ENCODE data around the gene ZNF629.
A peak's percentile ranks its signal among the peaks of the same experiment; 100 is the strongest.
"Not testable (repeated sequence)": the region's sequence is repeated elsewhere in the genome, so short reads cannot be mapped to it uniquely, and the experiment has no call there.

The ZNF629 gene

DNA sequence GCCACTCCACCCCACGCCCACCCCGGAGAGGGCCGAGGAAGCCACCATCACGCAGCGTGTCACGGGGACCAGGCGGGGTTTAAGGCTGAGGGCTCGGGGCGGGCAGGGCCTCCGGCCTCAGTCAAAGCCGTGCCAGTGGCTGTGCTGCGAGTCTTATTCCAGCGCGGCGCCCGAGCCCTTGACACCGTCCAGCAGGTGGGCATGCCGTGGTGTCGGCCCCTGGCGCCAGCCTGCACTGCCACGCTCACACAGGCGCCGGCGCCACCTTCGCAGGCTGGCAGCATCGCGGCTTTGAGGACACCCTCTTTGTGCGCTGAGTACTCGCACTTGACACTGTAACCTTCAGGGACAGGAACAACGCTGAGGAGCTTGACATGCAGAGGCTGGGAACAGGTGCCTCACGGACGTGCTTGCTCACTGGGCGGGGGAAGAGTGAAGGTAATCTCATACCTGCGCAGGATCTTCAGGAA lies 34.0 kb upstream of the ZNF629 start:
- in situ Hi-C loops (cut with HindIII; ENCODE audit: low sequenced_read_pairs): no loop called here
- no peak overlapping the region for H3K4me3 ChIP-seq (ENCODE audit: low read depth, low read length)
- DNase-seq (ENCODE audit: low read depth): no peak
- TF ChIP-seq, protein P1, sequence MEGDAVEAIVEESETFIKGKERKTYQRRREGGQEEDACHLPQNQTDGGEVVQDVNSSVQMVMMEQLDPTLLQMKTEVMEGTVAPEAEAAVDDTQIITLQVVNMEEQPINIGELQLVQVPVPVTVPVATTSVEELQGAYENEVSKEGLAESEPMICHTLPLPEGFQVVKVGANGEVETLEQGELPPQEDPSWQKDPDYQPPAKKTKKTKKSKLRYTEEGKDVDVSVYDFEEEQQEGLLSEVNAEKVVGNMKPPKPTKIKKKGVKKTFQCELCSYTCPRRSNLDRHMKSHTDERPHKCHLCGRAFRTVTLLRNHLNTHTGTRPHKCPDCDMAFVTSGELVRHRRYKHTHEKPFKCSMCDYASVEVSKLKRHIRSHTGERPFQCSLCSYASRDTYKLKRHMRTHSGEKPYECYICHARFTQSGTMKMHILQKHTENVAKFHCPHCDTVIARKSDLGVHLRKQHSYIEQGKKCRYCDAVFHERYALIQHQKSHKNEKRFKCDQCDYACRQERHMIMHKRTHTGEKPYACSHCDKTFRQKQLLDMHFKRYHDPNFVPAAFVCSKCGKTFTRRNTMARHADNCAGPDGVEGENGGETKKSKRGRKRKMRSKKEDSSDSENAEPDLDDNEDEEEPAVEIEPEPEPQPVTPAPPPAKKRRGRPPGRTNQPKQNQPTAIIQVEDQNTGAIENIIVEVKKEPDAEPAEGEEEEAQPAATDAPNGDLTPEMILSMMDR (IDR thresholded peaks at IDR 0.05; ENCODE audit: low read depth, low read length, missing control alignments): no peak

DNA sequence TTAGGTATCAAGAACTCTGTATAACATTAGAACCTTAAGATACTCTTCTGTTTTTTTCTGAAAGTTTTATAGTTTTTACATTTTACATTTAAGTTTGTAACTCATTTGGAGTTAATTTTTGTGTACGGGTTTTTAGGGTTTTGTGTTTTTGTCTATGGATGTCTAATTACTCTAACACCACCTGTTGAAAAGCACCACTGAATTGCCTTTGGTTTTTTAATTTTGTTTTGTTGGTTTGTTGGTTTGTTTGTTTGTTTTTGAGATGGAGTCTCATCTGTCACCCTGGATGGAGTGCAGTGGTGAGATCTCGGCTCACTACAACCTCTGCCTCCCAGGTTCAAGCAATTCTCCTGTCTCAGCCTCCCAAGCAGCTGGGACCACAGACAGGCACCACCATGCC lies 29.8 kb upstream of the ZNF629 start:
- TF ChIP-seq, protein P1 (IDR thresholded peaks at IDR 0.05; ENCODE audit: low read depth, low read length, missing control alignments): no peak
- no peak overlapping the region for H3K4me3 ChIP-seq (ENCODE audit: low read depth, low read length)
- in situ Hi-C loops (cut with HindIII; ENCODE audit: low sequenced_read_pairs): no loop called here
- no peak for DNase-seq (ENCODE audit: low read depth)

DNA sequence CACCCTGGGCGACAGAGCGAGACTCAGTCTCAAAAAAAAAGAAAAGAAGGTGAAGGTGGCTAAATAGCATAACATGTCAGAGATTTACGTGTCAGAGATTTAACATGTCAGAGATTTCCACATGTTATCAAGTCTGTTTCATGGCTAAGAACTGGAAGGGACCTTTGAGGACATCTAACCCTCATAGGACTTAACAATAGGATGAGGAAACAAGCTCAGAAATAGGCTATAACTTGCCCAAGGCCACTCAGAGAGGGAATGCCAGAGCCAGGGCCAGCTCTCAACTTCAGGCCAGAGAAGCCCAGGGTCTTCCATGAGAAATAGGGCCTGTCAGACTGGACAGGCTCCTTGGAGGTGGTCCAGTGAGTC lies 26.8 kb upstream of the ZNF629 start:
- TF ChIP-seq, protein P1 (IDR thresholded peaks at IDR 0.05; ENCODE audit: low read depth, low read length, missing control alignments): no peak
- in situ Hi-C loops (cut with HindIII; ENCODE audit: low sequenced_read_pairs): no loop called here
- H3K4me3 ChIP-seq (ENCODE audit: low read depth, low read length): peak overlapping the region; percentile 40
- no peak for DNase-seq (ENCODE audit: low read depth)

DNA sequence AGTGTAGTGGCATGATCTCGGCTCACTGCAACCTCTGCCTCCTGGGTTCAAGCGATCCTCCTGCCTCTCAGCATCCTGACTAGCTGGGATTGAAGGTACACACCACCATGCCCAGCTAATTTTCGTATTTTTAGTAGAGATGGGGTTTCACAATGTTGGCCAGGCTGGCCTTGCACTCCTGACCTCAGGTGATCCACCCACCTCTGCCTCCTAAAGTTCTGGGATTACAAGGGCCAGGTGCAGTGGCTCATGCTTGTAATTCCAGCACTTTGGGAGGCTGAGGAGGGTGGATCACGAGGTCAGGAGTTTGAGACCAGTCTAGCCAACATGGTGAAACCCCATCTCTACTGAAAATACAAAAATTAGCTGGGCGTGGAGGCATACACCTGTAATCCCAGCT lies 22.7 kb upstream of the ZNF629 start:
- H3K4me3 ChIP-seq (ENCODE audit: low read depth, low read length); DNase-seq (ENCODE audit: low read depth); in situ Hi-C loops (cut with HindIII; ENCODE audit: low sequenced_read_pairs): not testable (repeated sequence)

DNA sequence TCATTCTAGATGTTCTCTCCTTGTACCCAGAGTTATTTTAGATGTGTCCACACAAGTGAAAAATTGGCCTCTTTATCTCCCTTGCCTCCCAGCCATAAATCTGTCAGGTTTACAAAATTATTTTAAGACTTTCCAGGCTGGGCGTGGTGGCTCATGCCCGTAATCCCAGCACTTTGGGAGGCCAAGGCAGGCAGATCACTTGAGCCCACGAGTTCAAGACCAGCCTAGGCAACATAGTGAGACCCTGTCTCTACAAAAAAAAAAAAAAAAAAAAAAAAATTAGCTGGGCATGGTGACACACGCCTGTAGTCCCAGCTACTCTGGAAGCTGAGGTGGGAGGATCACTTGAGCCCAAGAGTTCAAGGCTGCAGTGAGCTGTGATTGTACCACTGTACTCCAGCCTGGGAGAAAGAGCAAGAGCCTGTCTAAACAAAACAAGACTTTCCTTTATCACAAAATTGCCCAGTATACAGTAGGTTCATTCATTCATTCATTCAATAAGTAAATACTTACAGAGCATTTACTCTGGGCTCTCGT lies 22.0 kb upstream of the ZNF629 start:
- H3K4me3 ChIP-seq (ENCODE audit: low read depth, low read length); DNase-seq (ENCODE audit: low read depth); in situ Hi-C loops (cut with HindIII; ENCODE audit: low sequenced_read_pairs): not testable (repeated sequence)

DNA sequence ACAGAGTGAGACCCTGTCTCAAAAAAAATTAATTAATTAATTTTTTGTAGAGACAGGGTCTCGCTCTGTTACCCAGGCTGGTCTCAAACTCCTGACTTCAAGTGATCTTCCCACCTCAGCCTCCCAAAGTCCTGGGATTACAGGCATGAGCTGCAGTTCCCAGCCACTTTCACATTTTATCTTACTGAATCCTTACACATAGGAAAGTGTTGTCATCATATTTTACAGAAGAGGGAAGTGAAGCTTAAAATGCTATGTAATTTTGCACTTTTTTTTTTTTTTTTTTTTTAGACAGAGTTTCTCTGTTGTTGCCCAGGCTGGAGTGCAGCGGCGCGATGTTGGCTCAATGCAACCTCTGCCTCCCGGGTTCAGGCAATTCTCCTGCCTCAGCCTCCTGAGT lies 21.1 kb upstream of the ZNF629 start:
- TF ChIP-seq, protein P1 (IDR thresholded peaks at IDR 0.05; ENCODE audit: low read depth, low read length, missing control alignments): no peak

DNA sequence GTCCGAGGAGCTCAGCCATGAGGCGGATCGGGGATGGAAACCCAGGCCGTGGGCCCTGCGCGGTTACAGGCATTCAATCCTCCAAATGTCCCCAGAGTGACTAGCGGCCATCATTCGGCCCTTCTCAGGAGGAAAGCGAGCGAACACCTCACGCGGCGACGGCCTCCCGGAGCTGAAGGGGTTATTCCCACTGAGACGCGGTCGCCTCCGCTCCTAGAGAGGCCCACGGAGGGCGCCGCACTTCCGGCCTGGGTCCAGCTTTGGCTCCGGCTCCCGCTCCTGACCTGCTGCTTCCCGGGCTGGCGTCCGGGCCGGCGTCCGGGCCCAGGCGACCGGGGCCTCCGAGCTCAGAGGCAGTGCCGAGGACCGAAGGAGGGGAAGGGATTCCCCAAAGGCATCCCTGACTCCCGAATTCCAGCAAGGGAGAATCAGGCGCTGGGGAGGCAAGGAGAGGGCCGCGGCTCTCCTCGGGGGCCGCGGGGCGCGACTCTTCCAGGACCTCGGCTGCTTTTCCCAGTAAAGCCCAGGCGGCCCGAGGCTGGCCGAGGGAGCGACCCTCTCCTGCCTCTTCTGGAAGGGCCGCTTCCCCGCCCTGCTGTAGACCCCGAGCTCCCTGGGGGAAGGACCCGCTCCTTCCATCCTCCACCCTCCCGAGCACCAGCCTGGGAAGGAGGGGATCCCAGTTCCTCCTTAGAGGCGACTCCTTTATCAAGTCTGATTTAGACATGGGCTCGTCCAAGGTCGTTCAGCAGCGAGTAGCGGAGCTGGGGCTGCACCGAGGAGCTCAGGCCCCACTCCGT lies 18.6 kb upstream of the ZNF629 start:
- H3K4me3 ChIP-seq (ENCODE audit: low read depth, low read length): peak overlapping the region; percentile 72
- TF ChIP-seq, protein P1 (IDR thresholded peaks at IDR 0.05; ENCODE audit: low read depth, low read length, missing control alignments): no peak
- in situ Hi-C loops (cut with HindIII; ENCODE audit: low sequenced_read_pairs): no loop called here
- no peak for DNase-seq (ENCODE audit: low read depth)

More for the DNA sequence above, 21.1 kb upstream of the ZNF629 start:
- in situ Hi-C loops (cut with HindIII; ENCODE audit: low sequenced_read_pairs): no loop called here
- H3K4me3 ChIP-seq (ENCODE audit: low read depth, low read length): no peak overlapping the region
- DNase-seq (ENCODE audit: low read depth): no peak
